ENCODE measurements around the gene PRR33.

Gene PRR33

DNA sequence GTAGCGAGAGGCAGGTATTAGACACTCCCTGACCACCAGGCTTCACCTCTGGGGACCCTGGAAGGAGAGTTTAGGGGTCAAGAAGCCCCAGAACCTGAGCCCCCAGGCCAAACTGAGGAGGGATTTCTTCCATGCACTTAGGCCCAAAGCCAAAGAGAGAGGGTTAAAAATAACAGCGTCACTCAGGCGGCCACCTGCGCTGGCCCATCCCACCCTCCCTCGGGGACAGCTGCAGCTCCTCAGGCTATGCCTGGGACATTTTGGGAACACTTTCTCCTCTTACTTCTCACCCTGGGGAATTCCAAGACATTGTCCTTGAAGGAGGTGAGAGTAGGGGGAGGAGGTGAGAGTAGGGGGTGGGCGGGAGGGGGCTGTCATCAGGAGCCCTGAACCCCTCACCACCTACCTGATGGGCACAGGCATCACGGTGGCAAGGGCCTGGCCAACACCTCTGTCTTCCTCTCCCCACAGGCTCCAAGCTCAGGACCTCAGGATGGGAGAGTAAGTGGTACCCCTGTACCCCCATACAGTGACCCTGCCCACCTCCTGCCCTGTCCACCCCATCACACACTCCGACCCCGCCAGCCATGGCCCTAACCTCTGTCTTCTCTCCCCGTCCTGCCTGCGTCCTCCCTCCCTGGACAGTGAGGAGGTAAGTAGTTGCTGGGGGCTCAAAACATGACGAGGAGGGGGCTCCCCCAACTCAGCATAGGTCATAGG lies 52.3 kb downstream of the PRR33 start:
- H4K20me1 ChIP-seq = peaks cover 20% of the 10 kb centered on the region; the same call in 1 of the 2 replicates
- H3K9me3 ChIP-seq = no peaks in the 10 kb centered on the region
- peak overlapping the region; percentile 83 for H3K4me2 ChIP-seq
- TF ChIP-seq Cebpa-rat (IDR thresholded peaks at IDR 0.05) = no peak
- peak overlapping the region; percentile 36; the same call in 1 of the 2 replicates for H3K9ac ChIP-seq
- H3K4me1 ChIP-seq = peaks cover 74% of the 10 kb centered on the region
- no peaks in the 10 kb centered on the region for H3K27me3 ChIP-seq
- H3K4me3 ChIP-seq = no peak overlapping the region
- H3K27ac ChIP-seq = peak overlapping the region; percentile 70
- H3K36me3 ChIP-seq = no peaks in the 10 kb centered on the region

DNA sequence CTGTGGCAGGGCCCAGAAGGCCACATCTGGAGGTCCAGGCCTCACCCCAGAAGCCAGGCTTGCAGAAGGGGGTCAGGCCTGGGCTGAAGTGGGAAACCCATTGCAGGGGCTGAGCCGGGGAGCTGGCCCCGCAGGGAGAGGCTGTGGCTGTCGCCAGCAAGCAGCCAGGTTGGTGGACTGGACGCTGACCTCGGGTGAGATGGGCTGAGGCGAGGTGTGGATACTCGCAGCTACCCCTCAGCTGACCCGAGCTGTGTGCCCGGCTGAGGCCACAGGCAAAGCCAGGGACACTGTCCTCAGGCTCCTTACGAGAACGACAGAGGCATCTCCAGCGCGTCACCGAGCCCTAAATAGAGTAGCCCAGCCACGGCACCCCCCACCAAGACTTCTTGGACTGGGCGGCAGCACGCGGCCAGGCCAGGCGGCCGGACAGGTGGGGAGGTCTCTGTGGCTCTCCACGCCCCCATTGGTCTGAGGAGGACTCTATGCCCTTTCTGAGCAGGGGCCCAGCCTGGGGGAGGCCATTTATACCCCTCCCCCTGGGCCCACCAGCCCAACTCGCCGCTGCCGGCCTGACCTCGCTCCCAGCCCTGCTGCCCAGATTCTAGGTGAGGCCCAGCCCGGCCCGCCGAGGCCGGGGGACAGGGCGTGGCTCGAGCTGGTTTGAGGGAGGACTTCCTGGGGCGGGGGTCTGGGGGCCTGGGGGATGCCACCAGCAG lies 53.1 kb downstream of the PRR33 start, which contains the start of gene TNNI2:
TNNI2 (plus strand) TSS at position 556 of the 719 bp plus-strand sequence. CDS start 716 bp downstream, outside the sequence.
- Histone ChIP-seq H3K27me3 (no peaks in the 10 kb centered on the region), H3K4me2 (peak within 1 kb of the TSS; percentile 83), H3K9ac (peak within 1 kb of the TSS; percentile 36), H3K27ac (peak within 1 kb of the TSS; percentile 70), H3K9me3 (no peaks in the 10 kb centered on the region), H3K36me3 (no peaks in the 10 kb centered on the region), H4K20me1 (peaks cover 14% of the 10 kb centered on the region; the same call in 1 of the 2 replicates), H3K4me1 (peaks cover 66% of the 10 kb centered on the region), H3K4me3 (no peak within 1 kb of the TSS)
- no peak for TF ChIP-seq Cebpa-rat (IDR thresholded peaks at IDR 0.05)
